HG03469 (cell line): Measurements from ENCODE around the gene ARMC7.
"Not testable (repeated sequence)": the region's sequence is repeated elsewhere in the genome, so short reads cannot be mapped to it uniquely, and the experiment has no call there.

ENCODE experiments used
- ATAC-seq: cut with Tn5 transposase; IDR thresholded peaks from one replicate; pipeline ENCODE4 v1.9.1; 2021; ENCODE audit warnings: mild to moderate bottlenecking, moderate library complexity, moderate number of reproducible peaks; ENCODE audit not compliant: unreplicated experiment

Gene ARMC7

DNA sequence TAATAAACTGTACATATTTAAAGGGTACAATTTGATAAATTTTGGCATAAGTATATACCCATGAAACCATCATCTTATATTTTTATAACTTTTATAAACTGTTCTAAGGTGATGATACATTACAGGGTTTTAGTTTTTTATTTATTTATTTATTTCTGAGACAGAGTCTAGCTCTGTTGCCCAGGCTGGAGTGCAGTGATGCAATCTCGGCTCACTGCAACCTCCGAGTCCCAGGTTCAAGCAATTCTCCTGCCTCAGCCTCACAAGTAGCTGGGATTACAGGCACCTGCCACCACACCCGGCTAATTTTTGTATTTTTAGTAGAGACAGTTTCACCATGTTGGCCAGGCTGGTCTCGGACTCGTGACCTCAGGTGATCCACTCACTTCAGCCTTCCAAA is 18.2 kb downstream of the ARMC7 start:
- ATAC-seq, result not testable (repeated sequence)

GRCh38 chr17:75128694-75129505 is 19.1 kb downstream of the ARMC7 start:
- no peak for ATAC-seq

GRCh38 chr17:75129576-75129975 is 19.8 kb downstream of the ARMC7 start:
- ATAC-seq, result no peak

DNA sequence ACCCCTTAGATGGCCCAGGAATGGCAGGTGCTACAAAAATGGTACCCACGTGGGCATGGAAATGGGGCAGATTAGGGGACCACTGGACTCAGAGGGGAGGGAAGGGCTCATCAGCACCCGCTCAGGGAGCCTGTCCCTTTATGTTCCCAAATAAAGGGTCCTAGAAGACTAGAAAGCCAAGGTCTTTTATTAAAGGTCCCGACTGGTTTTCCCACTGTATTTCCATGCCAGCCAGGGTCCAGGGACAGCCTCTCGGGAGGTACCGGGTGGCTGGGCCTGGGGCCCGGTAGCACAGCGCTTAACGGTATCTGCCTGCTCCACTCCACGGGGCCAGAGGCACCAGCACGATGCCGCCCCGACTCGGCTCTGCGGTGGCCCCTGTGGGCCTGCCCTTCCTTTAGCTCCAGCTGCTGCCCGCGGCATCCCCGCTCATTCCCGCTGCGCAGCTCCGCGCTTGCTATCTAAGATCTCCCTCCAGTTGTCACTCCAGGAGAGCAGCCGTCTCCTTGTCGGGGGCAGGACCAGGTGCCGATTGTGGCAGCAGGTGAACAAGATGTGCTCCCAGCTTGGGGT is 20.4 kb downstream of the ARMC7 start:
- no peak for ATAC-seq

- no peak for ATAC-seq
These were observed 21.0 kb downstream of the ARMC7 start for GRCh38 chr17:75130632-75131277.

DNA sequence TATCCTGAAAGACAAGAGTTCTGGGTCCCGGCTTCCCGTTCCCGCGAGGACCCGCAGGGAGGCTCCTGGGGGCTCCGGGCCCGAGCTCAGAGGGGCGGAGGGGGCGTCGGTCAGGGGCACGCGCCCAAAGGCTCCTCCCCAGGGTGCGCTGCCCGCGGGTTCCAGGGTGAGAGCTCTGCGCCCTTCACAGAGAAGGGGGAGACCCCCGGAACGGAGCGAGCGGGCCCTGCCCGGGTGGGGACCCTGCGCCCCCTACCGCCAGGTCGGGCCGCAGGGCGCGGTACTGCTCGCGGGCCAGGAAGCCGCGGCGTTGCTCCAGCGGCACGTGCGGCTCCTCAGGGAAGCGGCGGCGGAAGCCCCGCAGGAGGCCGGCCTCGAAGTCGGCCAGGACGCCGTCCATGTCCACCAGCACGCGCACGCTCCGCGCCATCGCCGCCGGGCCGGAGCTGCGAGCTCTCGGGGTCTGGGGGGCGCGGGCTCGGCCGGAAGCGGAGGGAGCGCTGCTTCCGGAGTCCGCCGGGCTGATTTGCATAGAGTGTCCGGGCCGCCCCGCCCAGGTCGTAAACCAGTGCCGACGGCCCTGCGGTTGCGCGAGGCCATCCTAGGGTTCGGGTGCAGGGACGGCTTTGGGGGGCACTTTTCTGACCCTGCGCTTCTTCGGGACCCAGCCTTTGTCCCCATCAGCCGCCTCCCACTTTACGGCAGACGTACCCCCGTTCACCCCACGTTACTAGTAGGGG is 21.7 kb downstream of the ARMC7 start, which contains the start of gene NT5C:
Gene NT5C (minus strand): TSS at position 465 of the 740 bp plus-strand sequence. CDS start 35 bp downstream, at position 430.
- ATAC-seq, result peak; percentile 53

DNA sequence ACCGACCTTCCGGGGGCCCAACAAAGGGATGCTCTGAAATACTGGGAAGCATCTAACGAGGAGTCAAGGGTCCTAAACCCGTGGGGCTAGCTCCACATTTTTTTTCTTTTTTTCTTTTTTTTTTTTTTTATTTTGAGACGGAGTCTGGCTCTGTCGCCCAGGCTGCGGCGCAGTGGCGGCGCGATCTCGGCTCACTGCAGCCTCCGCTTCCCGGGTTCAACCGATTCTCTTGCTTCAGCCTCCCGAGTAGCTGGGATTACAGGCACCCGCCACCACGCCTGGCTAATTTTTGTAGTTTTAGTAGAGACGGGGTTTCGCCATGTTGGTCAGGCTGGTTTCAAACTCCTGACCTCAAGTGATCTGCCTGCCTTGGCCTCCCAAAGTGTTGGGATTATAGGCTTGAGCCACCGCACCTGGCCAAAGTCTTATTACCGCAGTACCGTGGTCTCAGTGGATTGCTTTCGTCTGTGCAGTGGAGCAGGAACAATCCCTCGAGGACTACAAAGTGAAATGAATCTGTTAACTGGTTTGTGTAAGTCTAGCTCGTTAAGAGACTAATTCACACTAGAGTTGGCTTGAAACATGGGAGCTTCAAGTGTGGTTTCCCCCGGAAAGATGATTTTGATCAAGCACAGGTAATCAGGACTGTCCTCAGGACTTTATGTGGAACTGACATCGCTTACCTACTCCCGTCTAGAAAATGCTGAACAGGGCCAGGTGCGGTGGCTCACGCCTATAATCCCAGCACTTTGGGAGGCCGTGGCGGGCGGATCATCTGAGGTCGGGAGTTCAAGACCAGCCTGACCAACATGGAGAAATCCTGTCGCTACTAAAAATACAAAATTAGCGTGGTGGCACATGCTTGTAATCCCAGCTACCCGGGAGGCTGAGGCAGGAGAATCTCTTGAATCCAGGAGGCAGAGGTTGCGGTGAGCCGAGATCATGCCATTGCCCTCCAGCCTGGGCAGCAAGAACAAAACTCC is 22.5 kb downstream of the ARMC7 start:
- ATAC-seq, result not testable (repeated sequence)

DNA sequence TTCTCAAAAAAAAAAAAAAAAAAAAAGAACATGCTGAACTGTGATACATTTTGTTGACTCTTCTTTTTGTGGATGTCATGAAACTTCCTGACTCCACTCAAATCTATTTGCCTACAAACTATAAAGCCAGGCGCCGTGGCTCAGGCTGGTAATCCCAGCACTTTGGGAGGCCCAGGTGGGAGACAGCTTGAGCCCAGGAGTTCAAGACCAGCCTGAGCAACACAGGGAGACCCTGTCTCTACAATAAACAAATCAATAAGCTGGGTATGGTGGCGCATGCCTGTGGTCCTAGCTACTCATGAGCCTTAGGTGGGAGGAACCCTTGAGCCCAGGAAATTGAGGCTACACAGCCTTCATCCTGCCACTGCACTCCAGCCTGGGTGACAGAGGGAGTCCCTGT is 23.2 kb downstream of the ARMC7 start:
- no peak for ATAC-seq

DNA sequence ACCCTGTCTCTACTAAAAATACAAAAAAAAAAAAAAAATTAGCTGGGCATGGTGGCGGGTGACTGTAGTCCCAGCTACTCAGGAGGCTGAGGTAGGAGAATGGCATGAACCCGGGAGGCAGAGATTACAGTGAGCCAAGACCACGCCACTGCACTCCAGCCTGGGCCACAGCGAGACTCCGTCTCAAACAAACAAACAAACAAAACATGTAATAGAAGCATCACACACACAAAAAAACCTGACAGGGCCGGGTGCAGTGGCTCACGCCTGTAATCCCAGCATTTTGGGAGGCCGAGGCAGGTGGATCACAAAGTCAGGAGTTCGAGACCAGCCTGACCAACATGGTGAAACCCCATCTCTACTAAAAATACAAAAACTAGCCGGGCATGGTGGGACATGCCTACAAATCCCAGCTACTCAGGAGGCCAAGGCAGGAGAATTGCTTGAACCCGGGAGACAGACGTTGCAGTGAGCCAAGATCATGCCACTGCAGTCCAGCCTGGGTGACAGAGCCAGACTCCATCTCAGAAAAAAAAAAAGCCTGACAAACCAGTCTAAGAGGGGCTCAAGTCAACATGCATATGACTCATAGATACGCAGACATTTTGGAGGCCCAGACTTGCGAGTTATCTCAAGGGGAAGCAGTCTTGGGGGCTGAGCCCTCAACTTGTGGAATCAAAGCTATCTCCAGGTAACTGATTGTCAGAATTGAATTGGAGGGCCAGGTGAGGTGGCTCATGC is 24.0 kb downstream of the ARMC7 start:
- not testable (repeated sequence) for ATAC-seq

DNA sequence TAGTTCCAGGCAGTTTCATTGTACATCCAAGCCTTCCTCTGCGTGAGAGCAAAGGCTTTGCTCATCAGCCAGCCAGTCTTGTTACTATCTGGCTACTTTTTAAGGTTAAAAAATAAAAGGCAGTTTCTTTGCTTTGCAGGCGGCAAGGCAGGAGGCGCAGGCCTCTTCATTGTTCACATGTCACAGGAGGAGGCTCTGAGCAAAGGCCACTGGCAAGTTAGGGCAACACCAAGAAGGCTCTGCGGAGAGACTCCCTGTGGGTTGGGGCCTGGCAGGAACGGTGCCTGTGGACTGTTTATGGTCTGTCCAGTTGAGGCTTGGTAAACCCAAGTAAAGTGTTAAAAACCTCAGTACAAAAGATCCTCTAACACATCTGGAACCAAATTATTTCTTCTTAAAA is 25.7 kb downstream of the ARMC7 start:
- no peak for ATAC-seq

DNA sequence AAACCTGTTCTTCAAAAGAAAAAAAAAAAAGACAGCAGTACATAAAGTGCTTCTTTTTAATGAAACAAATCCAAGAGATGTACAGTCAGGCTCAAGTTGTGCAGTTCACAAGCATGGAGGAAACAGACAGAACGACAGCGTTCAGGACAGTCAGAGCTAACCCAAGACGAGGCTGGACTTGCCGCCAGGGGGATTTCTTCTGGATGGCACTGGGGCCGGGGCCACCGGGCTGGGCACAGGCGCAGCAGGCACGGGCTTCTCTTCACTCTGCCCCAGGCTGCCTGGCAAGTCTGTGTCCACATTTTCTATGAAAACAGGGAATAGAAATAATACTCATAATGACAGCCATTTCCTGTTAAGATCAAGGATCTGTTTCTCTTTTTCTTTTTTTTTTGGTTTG is 26.2 kb downstream of the ARMC7 start:
- no peak for ATAC-seq

DNA sequence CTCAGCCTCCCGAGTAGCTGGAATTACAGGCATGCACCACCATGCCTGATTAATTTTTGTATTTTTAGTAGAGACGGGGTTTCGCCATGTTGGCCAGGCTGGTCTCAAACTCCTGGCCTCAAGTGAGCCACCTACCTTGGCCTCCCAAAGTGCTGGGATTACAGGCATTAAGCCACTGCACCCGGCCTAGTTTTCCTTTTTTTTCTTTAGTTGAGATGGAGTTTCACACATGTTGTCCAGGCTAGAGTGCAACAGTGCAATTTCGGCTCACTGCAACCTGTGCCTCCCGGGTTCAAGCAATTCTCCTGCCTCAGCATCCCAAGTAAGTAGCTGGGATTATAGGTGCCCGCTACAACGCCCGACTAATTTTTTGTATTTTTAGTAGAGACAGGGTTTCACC is 28.0 kb downstream of the ARMC7 start:
- ATAC-seq, result not testable (repeated sequence)

DNA sequence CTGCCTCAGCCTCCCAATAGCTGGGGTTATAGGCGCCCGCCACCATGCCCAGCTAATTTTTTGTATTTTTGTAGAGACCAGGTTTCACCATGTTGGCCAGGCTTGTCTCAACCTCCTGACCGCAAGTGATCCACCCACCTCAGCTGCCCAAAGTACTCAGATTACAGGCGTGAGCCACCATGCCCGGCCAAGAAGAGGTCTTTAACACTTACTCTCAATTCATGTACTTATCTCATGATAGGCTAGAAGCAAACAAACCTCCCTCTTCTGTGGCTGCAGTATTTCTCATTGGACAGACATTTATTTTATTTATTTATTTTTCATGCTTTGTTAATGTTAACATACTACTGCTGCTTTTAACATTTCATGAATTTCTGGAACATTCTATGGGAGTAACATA is 28.8 kb downstream of the ARMC7 start:
- no peak for ATAC-seq

DNA sequence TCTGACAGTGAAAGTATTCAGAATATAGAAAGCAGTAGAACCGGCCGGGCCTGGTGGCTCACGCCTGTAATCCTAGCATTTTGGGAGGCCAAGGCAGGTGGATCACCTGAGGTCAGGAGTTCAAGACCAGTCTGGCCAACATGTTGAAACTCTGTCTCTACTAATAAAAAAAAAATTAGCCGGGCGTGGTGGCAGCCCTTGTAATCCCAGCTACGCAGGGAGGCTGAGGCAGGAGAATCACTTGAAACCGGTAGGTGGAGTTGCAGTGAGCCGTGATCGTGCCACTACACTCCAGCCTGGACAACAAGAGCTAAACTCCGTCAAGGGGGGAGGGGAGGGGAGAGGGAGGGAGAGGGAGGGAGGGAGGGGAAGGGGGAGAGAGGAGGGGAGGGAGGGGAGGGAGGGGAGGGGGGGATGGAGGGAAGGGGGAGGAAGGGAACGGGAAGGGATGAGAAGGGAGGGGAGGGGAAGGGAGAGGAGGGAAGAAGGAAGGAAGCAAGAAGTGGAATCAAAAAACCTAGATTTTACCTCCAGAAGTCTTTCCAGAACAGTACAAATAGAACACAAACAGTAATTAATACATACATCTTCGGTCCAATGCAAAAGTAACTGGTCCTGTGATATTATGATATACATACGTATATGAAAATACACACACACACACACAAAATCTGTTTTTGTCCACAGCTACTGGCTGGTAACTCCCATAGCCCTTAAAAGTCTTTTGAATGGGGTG is 32.6 kb downstream of the ARMC7 start:
- ATAC-seq, result no peak

DNA sequence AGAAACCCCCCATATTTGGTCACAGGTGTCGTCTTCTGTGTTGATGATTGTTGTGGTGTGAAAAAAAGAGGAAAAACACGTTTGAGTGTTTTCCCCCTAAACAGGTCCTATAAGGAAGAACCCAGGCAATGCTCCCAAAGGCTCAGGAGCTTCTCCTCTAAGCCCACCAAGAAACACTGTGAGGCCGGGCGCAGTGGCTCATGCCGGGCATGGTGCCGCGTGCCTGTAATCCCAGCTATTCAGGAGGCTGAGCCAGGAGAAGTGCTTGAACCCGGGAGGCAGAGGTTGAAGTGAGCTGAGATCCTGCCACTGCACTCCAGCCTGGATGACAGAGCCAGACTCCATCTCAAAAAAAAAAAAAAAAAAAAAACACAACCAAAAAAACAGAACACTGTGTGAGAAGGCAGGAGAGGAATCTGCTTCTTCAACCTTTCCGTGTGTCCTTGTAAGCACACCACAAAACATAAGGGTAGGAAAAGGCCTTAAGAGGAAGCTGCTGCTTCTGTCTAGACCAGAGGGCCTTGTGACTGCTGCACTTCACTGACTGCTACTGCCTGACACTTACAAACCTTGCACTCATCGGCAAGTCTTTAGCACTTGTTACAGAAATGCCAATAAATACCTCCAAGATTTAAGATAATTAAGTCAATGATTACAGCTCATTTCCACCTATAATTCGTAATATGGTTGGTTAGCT is 35.2 kb downstream of the ARMC7 start:
- no peak for ATAC-seq

DNA sequence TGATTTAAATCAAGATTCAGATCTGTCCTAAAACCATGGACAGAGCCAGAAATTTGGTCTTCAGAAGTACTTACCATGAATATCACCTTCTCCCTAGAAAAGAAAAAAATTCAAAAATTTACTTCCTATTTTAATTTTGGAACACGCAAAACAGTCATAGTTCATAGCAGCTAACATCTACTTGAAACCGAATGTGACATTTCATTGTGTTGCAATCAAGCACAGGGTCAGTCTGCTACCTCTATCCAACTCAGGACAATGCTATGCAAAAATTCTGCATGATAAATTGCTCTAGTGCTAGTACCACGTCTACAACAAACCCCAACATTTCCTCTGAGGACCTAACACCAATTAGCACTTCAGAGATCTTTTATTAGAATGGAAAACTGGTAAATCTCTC is 36.8 kb downstream of the ARMC7 start:
- ATAC-seq, result no peak

GRCh38 chr17:75147878-75148546 is 38.2 kb downstream of the ARMC7 start:
- ATAC-seq, result no peak

DNA sequence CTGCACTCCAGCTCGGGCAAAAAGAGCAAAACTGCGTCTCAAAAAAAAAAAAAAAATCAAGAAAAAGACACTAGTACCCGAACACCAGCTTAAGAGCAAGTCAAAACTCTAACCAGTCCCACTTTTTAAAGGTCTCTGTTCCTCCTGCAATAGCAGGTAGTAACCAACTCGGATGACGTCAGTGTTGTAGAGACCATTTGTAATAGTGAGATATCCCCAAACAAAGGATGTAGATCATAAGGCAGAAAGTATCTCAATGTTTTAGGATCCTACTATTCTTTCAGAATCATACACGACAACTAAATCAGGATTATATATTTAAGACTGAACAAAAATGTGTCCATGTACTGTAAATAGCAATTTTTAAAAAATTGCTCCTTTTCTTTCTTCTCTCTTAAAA is 42.2 kb downstream of the ARMC7 start:
- ATAC-seq, result no peak
